ENCODE results near the gene SHC2. TPM values are rescaled to one million over a fixed set of nuclear protein-coding genes. Genes with fewer than 3 reads are reported as not detected.
A peak's percentile ranks its signal among the peaks of the same experiment; 100 is the strongest.

The SHC2 gene
- total and polyA plus RNA-seq, 9 of the 15 experiments (the other 6 are each of a cell fraction or from before 2014, with no cell fraction given), result 0.14 to 0.36 (median 0.17) TPM; not detected in 5

GRCh38 chr19:383922-384798 is 76.7 kb downstream of the SHC2 start:
- Histone ChIP-seq H3K9ac (ENCODE audit: insufficient read depth in 1 of 2, low read depth in 2 of 2, low read length in 2 of 2) (no peak overlapping the region; a peak in 1 of 4 replicates), H3K36me3 (ENCODE audit: control insufficient read depth, insufficient read depth, low read length) (no peaks in the 10 kb centered on the region), H3K27me3 (ENCODE audit: control insufficient read depth in 2 of 2, insufficient read depth in 2 of 2, low read length in 2 of 2) (peaks cover 22 to 44% of the 10 kb centered on the region in 2 experiments; a peak in 4 of 5 replicates), H3K79me2 (ENCODE audit: control insufficient read depth, insufficient read depth, low read length) (no peaks in the 10 kb centered on the region), H2AFZ (ENCODE audit: low read depth, low read length) (no peak overlapping the region), H3K4me3 (no peak overlapping the region), H3K9me1 (ENCODE audit: control insufficient read depth, insufficient read depth, low read length) (no peaks in the 10 kb centered on the region), H3K9me3 (replicated peaks; ENCODE audit: control insufficient read depth, insufficient read depth, low read depth, low read length) (no peaks in the 10 kb centered on the region), H3K27ac (ENCODE audit: extremely low read depth, low read depth, low read length) (no peak overlapping the region), H3K4me2 (ENCODE audit: insufficient read depth, low read length) (no peak overlapping the region), H4K20me1 (replicated peaks; ENCODE audit: control insufficient read depth, insufficient read depth, low read length) (no peaks in the 10 kb centered on the region), H3K4me1 (replicated peaks in 1 of 2; ENCODE audit: control insufficient read depth in 2 of 2, insufficient read depth in 2 of 2, low read length in 2 of 2) (peaks cover 5 to 19% of the 10 kb centered on the region in 2 experiments; a peak in 4 of 5 replicates)
- intact Hi-C loops (cut with micrococcal nuclease), result no loop called here
- POLR2A ChIA-PET, result interaction anchor here (1.2 kb wide), 1 partner anchor 13 kb away, joined by 6 read pairs; no protein-coding TSS in a partner anchor
- FAIRE-seq (no peak), DNase-seq (ENCODE audit: extremely low read depth in 1 of 4, low spot score in 3 of 4) (peak in 3 of 4 experiments; percentile 47 to 59 (median 52)), ATAC-seq (peak; percentile 91)
- WGBS (ENCODE audit: insufficient coverage, low coverage, missing lambda C conversion rate), result 22% methylated on average over 40 of the region's 44 CpGs
- in situ Hi-C loops (cut with MboI), result no loop called here
- no TSS peak for BruUV-seq (replicated peaks)
- CTCF ChIA-PET (ENCODE audit: low intra/inter-chr PET ratio), result no interaction called here
- peak in 1 of 2 experiments; percentile 60; a peak in 2 of 4 replicates for TF ChIP-seq RAD21 (CRISPR knock-in tag; conservative IDR thresholded peaks at IDR 0.05 in 1 of 2, IDR thresholded peaks at IDR 0.05 in 1 of 2)
- no peak for TF ChIP-seq THRA (IDR thresholded peaks at IDR 0.05)
- no peak for TF ChIP-seq POLR2H (tag; IDR thresholded peaks at IDR 0.05; ENCODE audit: low read depth)
- peak; percentile 80 for TF ChIP-seq PKNOX1 (IDR thresholded peaks at IDR 0.05)
- no peak for TF ChIP-seq YY1 (IDR thresholded peaks at IDR 0.05; ENCODE audit: borderline replicate concordance in 1 of 3, control insufficient read depth in 1 of 3, extremely low read depth in 1 of 3, insufficient read depth in 3 of 3, insufficient read length in 1 of 3, insufficient replicate concordance in 2 of 3, low read depth in 1 of 3, low read length in 2 of 3)
- TF ChIP-seq TFAP4 (CRISPR knock-in tag; IDR thresholded peaks at IDR 0.05; ENCODE audit: borderline replicate concordance), result peak; percentile 28; the same call in 1 of the 2 replicates
- peak; percentile 37; the same call in 1 of the 2 replicates for TF ChIP-seq ZBTB7A (IDR thresholded peaks at IDR 0.05; ENCODE audit: borderline replicate concordance, control insufficient read depth, low read depth, low read length)
- no peak for TF ChIP-seq NONO (IDR thresholded peaks at IDR 0.05; ENCODE audit: low read depth in 2 of 2, low read length in 1 of 2)
- no peak for TF ChIP-seq NEUROD1 (IDR thresholded peaks at IDR 0.05; ENCODE audit: borderline replicate concordance, low read depth, low read length, partially characterized antibody)
- no peak for TF ChIP-seq ADNP (tag; IDR thresholded peaks at IDR 0.05)
- peak; percentile 28; the same call in 1 of the 2 replicates for TF ChIP-seq PBX2 (CRISPR knock-in tag; IDR thresholded peaks at IDR 0.05; ENCODE audit: low read depth)
- no peak for TF ChIP-seq PBX2 (tag; conservative IDR thresholded peaks at IDR 0.05; ENCODE audit: low read depth)

Measured in K562 (cell line).